ENCODE results near the gene SGCD.

SGCD gene

GRCh38 chr5:156361436-156362109 lies 34.6 kb downstream of the SGCD start:
- no peak for DNase-seq (ENCODE audit: low spot score)

- DNase-seq (ENCODE audit: low spot score): no peak
Measured at GRCh38 chr5:156363861-156364260, 36.9 kb downstream of the SGCD start.

- no peak for DNase-seq (ENCODE audit: low spot score)
Measured at GRCh38 chr5:156366521-156366920, 39.6 kb downstream of the SGCD start.

- DNase-seq (ENCODE audit: low spot score): no peak
Measured at GRCh38 chr5:156367597-156367996, 40.6 kb downstream of the SGCD start.

GRCh38 chr5:156375895-156376495 lies 49.0 kb downstream of the SGCD start:
- no peak for DNase-seq (ENCODE audit: low spot score)

- no peak for DNase-seq (ENCODE audit: low spot score)
Measured at GRCh38 chr5:156376751-156377150, 49.8 kb downstream of the SGCD start.

- no peak for DNase-seq (ENCODE audit: low spot score)
Measured at GRCh38 chr5:156378159-156378558, 51.2 kb downstream of the SGCD start.

- DNase-seq (ENCODE audit: low spot score): no peak
Measured at GRCh38 chr5:156379206-156379605, 52.2 kb downstream of the SGCD start.

GRCh38 chr5:156380848-156381247 lies 53.9 kb downstream of the SGCD start:
- DNase-seq (ENCODE audit: low spot score): no peak

- DNase-seq (ENCODE audit: low spot score): no peak
Measured at GRCh38 chr5:156383510-156384265, 56.7 kb downstream of the SGCD start.

GRCh38 chr5:156385416-156385815 lies 58.5 kb downstream of the SGCD start:
- no peak for DNase-seq (ENCODE audit: low spot score)

GRCh38 chr5:156386976-156387375 lies 60.0 kb downstream of the SGCD start:
- no peak for DNase-seq (ENCODE audit: low spot score)

- no peak for DNase-seq (ENCODE audit: low spot score)
Measured at GRCh38 chr5:156387391-156387790, 60.4 kb downstream of the SGCD start.

GRCh38 chr5:156388233-156388632 lies 61.3 kb downstream of the SGCD start:
- no peak for DNase-seq (ENCODE audit: low spot score)

GRCh38 chr5:156391139-156391538 lies 64.2 kb downstream of the SGCD start:
- no peak for DNase-seq (ENCODE audit: low spot score)

- DNase-seq (ENCODE audit: low spot score): no peak
Measured at GRCh38 chr5:156393980-156394379, 67.0 kb downstream of the SGCD start.

GRCh38 chr5:156394642-156395305 lies 67.8 kb downstream of the SGCD start:
- DNase-seq (ENCODE audit: low spot score): no peak

GRCh38 chr5:156395306-156395675 lies 68.3 kb downstream of the SGCD start:
- DNase-seq (ENCODE audit: low spot score): no peak

- DNase-seq (ENCODE audit: low spot score): no peak
Measured at GRCh38 chr5:156396063-156396829, 69.3 kb downstream of the SGCD start.

- DNase-seq (ENCODE audit: low spot score): no peak
Measured at GRCh38 chr5:156396830-156397081, 69.8 kb downstream of the SGCD start.

- no peak for DNase-seq (ENCODE audit: low spot score)
Measured at GRCh38 chr5:156399323-156399722, 72.4 kb downstream of the SGCD start.

- DNase-seq (ENCODE audit: low spot score): no peak
Measured at GRCh38 chr5:156400231-156400986, 73.4 kb downstream of the SGCD start.

Data from NAMALWA (cell line).